GM12874 (cell line): Measurements from ENCODE around the gene BCR.

Experiments
- TF ChIP-seq, protein P1 (sequence below): IDR thresholded peaks from 2 replicates; pipeline ENCODE4 v1.5.1; 2011; ENCODE audit warnings: low read depth, mild to moderate bottlenecking, control low read depth, low read length, moderate library complexity; ENCODE audit not compliant: insufficient read depth

The BCR gene

DNA sequence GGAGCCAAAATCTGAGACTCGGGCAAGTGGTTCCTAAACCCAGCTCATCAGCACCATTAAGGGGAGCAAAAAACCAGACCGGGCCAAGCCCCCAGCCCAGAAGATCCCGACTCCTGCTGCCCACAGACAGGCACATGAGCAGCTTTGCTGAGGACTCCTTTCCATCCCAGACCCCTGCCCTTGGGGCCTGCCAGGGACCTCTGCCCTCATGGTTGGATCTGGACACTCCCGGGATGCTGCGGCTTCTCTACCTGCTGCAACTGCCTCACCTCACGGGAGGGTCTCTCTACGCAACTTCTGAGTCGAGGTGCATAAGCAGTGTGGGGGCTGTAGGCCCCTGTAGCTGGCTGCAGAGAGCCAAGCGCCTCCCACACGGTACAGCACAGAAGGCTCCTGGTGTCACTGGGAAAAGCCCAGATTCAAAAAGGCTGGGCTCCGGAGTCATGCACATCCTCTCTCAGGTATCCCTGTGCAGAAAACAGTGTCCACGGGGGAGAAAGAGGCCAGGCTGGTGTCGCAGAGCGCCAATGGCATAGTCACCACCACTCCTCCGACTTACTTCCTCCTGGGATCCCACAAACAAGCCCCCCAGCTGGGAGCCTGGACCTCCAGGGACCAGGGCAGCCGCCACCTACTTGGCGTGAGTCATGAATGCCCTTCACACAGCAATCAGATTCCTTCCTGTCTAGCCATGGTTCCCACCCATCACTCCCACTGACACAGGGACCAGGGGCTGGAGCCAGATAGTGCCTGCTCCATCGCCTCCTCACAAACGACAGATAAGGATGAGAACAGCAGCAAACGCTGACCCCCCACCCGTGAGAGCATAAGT lies 122.1 kb downstream of the BCR start:
- TF ChIP-seq, protein P1, sequence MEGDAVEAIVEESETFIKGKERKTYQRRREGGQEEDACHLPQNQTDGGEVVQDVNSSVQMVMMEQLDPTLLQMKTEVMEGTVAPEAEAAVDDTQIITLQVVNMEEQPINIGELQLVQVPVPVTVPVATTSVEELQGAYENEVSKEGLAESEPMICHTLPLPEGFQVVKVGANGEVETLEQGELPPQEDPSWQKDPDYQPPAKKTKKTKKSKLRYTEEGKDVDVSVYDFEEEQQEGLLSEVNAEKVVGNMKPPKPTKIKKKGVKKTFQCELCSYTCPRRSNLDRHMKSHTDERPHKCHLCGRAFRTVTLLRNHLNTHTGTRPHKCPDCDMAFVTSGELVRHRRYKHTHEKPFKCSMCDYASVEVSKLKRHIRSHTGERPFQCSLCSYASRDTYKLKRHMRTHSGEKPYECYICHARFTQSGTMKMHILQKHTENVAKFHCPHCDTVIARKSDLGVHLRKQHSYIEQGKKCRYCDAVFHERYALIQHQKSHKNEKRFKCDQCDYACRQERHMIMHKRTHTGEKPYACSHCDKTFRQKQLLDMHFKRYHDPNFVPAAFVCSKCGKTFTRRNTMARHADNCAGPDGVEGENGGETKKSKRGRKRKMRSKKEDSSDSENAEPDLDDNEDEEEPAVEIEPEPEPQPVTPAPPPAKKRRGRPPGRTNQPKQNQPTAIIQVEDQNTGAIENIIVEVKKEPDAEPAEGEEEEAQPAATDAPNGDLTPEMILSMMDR: no peak

DNA sequence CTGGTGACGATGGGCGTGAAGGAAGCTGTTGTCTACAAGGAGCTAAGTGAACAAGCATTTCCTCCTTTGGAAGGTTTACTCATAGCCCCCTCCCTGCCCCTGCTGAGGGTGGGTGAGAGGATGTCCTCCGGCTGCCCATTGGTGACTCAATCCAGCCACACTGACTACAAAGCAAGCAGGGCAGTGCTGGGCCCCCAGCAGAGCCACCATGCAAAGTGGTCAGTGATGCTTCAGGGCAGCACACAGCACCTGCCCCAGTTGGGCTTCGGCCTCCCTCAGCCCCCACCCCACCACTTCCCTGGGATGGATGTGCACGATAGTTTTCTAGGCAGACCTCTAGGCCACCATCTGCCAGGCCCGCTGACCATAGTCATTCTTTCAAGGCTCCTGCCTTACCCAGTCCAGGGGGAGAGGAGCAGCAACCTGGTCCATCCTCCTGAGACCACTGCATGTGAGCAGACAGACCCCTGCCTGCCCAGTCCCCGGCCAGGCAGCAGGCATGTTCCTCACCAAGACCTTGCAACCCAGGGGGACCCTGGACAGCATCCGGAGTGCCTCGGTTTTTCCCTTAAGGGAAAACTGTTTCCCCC lies 125.1 kb downstream of the BCR start:
- TF ChIP-seq, protein P1: no peak

DNA sequence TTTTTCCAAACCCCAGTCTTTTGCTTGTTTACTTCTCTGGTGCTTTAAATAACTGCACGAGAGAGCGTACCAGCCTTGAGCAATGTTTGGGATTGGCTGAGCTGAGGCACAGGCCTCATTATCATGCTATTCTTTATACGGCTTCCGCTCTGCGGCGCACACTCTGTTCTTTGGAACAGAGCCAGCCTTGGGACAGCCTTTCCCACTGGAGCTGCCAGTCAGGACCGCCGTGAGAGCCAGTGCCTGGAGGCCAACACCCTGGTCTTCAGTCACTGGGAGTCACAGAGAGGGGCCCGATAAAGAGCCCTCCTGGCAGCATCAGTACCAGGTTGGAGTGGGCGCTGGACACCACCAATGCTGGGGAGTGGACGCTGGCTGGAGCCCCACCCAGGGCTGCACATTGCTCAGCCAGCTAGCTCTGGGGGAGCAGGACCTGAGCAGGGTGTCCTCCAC lies 125.6 kb downstream of the BCR start:
- TF ChIP-seq, protein P1: no peak

DNA sequence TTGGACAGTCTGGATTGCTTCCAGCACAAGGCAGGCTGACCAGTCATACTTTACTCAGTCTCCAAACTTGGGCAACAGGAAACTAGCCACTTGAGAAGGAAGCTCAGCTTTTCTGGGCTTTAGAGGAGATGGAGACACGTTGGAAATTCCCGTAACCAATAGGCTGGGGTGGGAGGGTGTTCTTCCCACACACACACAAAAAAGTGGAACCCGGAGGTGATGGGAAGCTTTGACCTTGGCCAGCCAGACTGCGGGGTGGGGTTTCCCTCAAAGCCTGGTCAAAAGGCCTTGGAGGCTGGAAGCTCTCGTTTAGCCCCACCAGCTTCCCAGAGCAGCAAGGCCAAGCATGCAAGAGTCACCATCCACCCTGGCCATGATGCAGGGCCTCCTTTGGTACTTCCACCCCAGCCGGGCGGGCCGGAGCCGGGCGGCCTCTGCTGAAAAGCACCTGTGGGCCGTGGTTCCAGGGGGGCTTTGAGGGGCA lies 126.2 kb downstream of the BCR start:
- TF ChIP-seq, protein P1: no peak

DNA sequence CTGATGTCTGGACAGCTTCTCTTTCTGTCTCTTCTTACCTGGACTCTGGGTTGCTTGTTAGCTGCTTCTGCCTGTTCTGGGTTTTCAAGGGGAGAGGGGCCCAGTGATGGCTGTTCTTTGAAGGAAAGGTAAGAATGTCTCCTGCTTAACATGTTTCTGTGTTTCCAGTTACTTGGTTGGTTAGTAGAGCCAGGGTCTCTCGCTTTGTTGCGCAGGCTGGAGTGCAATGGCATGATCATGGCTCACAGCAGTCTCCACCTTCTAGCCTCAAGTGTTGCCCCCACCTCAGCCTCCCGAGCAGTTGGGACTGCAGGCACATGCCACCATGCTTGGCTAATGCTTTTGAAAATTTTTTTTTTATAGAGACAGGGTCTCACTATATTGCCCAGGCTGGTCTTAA lies 126.6 kb downstream of the BCR start:
- TF ChIP-seq, protein P1: no peak

DNA sequence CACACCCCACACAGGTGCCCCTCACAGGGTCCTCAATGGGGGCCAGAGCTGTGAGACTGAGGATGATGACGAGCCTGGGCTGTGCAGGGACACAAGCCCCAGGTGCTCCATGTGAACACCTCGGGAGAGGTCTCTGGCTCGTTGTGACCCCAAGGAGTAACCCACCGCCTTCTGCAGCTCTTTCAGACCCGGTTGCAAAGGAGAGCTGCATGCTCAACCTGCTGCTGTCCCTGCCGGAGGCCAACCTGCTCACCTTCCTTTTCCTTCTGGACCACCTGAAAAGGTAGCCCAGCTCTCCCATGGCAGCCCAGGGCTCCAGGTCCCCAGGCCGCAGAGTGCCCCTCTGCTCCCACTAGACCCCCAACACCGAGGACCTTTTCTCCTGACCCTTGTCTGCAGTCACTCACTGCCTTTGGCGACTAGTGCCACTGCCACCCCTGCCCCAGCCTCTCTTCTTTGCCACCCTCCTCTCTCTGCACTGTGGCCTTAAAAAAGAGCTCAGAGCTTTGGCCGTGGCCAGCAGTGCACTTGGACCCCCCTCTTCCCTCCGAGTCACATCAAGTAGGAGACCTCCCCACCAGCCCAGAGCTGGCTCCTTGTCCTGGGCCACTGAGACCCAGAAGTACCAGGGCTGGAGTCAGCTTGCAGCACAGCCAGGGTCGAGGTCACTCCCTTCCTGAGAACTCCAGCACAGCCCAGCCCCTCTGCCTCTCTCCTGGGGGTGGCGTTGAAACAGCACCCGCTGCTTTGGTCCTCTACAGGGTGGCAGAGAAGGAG lies 133.7 kb downstream of the BCR start:
- TF ChIP-seq, protein P1: no peak

DNA sequence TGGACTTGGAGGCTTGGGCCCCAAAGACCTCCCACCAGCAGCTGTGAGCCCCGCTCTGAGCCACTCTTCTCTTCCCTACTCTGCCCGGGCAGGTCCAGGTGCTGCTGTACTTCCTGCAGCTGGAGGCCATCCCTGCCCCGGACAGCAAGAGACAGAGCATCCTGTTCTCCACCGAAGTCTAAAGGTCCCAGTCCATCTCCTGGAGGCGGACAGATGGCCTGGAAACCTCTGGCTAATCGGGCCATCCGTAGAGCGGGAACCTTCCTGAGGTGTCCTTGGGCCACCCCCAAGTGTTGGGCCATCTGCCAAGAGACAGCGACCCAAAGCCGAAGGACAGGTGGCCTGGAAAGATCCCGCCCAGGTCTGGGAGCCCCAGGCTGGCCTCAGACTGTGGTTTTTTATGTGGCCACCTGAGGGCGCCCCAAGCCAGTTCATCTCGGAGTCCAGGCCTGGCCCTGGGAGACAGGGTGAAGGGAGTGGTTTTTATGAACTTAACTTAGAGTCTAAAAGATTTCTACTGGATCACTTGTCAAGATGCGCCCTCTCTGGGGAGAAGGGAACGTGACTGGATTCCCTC lies 135.1 kb downstream of the BCR start:
- TF ChIP-seq, protein P1: peak; percentile 71
